Measurements from ENCODE around the gene HOXA7.

The HOXA7 gene

DNA sequence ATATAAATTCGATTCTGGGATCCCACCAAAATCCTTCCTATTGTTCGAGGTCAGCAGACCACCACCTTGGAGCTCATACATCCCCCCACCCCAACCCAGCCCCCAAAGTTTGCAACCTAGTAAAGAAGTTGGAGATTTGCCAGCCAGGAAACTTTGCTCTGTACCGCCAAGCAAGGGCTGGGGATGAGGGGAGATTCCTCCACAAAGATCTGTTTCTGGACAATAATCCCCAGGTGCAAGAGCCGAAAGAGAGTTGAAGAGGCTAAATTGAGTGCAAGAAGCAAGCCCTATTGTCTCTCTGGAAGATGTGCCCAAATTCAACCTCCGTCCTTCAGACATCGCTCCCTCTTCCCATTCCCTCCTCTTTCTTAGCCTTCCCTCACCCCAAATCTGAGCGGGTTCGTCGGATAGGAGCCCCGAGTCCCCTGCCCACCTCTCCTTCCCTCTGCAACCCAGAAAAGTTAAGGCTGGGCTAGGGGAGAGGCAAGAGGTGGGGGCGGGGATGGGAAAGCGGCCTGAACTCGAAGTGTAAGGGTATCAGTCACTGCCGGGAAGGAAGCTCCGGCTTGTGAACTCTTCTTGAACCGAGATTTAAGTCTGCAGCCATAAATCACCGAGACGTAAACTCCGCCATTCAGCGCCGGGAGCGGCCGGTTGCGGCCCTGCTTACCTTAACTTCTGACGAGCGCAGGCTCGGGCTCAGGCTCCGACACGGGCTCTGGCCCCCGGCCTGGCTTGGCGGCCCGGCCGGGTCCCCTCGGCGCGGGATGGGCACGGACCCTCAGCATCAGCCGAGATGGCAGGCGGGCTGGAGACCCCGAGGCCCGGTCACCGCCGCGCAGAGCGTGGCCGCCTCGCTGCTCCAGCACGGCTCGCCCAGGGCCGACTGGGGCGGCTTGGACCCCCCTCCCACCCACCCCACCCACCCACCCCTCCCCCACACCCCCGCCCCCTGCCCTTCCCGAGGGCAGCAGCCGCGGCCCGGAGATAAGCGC lies 43.2 kb downstream of the HOXA7 start:
- H3K4me3 ChIP-seq (ENCODE audit: low read depth in 1 of 5, low read length in 5 of 5): peak overlapping the region; percentile 38 to 67 (median 46)
- no peaks in the 10 kb centered on the region for H3K9me3 ChIP-seq (ENCODE audit: control insufficient read depth in 5 of 5, low read length in 5 of 5)
- peaks cover 0 to 6% (median 3%) of the 10 kb centered on the region in 5 donors for H3K36me3 ChIP-seq (ENCODE audit: control insufficient read depth in 5 of 5, insufficient read depth in 5 of 5, low read length in 5 of 5)
- H3K27me3 ChIP-seq (ENCODE audit: control insufficient read depth in 5 of 5, insufficient read depth in 4 of 5, low read length in 5 of 5): no peaks in the 10 kb centered on the region
- H3K4me1 ChIP-seq (ENCODE audit: control insufficient read depth in 5 of 5, insufficient read depth in 5 of 5, low read length in 5 of 5): peaks cover 16 to 90% (median 79%) of the 10 kb centered on the region in 5 donors
- peak overlapping the region; percentile 94 for H3K27ac ChIP-seq (ENCODE audit: low read depth, low read length)
- H3K9ac ChIP-seq (ENCODE audit: low read length in 5 of 5): peak overlapping the region in 3 of 5 donors; percentile 14 to 74 (median 46)

DNA sequence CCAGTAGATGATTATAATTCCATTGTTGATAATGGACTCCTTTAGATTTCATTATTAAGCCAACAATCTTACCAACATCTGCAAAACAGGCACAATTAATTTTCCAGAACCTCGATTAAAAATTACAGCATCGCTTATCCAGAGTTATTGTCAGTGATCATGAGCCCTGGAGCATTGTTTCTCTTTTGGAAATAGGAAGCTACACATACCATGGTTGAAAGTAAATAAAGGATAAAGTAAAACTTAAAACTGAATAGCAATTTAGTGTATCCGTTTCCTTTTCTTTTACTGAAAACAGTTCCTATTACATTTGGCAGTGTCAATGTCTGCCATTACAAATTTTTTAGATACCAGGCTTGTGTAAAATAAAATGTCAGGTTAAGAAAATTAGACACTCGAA lies 44.1 kb downstream of the HOXA7 start:
- H3K4me1 ChIP-seq (ENCODE audit: control insufficient read depth in 5 of 5, insufficient read depth in 5 of 5, low read length in 5 of 5): peaks cover 16 to 88% (median 82%) of the 10 kb centered on the region in 5 donors
- H3K9me3 ChIP-seq (ENCODE audit: control insufficient read depth in 5 of 5, low read length in 5 of 5): no peaks in the 10 kb centered on the region
- peak overlapping the region; percentile 94 for H3K27ac ChIP-seq (ENCODE audit: low read depth, low read length)
- H3K36me3 ChIP-seq (ENCODE audit: control insufficient read depth in 5 of 5, insufficient read depth in 5 of 5, low read length in 5 of 5): peaks cover 0 to 6% (median 3%) of the 10 kb centered on the region in 5 donors
- peak overlapping the region in 1 of 5 donors; percentile 67 for H3K4me3 ChIP-seq (ENCODE audit: low read depth in 1 of 5, low read length in 5 of 5)
- H3K27me3 ChIP-seq (ENCODE audit: control insufficient read depth in 5 of 5, insufficient read depth in 4 of 5, low read length in 5 of 5): no peaks in the 10 kb centered on the region
- H3K9ac ChIP-seq (ENCODE audit: low read length in 5 of 5): no peak overlapping the region

DNA sequence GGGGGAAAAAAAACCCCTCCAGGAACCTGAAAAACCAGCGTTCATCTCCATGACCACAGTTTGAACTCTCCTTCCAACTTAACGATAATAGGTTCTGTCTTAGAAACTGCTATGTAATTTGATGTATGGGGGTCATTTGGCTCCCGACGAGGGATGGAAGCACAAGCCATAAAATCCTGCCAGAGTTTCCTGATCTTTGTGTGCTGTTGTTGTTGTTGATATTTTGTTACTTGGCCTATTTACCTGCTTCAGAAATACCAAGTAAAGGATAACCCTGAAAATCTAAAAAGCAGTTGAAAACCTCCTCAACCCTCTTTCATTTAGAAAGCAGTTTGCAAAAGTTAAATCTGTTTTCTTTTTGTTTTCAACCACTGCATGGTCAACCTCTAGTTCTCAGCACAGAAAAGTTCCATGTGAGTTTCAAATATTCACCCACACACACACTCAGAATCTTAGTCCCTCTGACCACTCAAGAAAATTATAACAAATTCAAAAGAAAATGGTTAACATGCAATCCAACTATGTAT lies 44.7 kb downstream of the HOXA7 start:
- H3K27ac ChIP-seq (ENCODE audit: low read depth, low read length): peak overlapping the region; percentile 94
- peak overlapping the region in 2 of 5 donors; percentile 25 to 67 for H3K4me3 ChIP-seq (ENCODE audit: low read depth in 1 of 5, low read length in 5 of 5)
- H3K9ac ChIP-seq (ENCODE audit: low read length in 5 of 5): peak overlapping the region in 3 of 5 donors; percentile 29 to 81 (median 59)
- no peaks in the 10 kb centered on the region for H3K9me3 ChIP-seq (ENCODE audit: control insufficient read depth in 5 of 5, low read length in 5 of 5)
- no peaks in the 10 kb centered on the region for H3K27me3 ChIP-seq (ENCODE audit: control insufficient read depth in 5 of 5, insufficient read depth in 4 of 5, low read length in 5 of 5)
- peaks cover 16 to 88% (median 80%) of the 10 kb centered on the region in 5 donors for H3K4me1 ChIP-seq (ENCODE audit: control insufficient read depth in 5 of 5, insufficient read depth in 5 of 5, low read length in 5 of 5)
- peaks cover 0 to 6% (median 3%) of the 10 kb centered on the region in 5 donors for H3K36me3 ChIP-seq (ENCODE audit: control insufficient read depth in 5 of 5, insufficient read depth in 5 of 5, low read length in 5 of 5)

DNA sequence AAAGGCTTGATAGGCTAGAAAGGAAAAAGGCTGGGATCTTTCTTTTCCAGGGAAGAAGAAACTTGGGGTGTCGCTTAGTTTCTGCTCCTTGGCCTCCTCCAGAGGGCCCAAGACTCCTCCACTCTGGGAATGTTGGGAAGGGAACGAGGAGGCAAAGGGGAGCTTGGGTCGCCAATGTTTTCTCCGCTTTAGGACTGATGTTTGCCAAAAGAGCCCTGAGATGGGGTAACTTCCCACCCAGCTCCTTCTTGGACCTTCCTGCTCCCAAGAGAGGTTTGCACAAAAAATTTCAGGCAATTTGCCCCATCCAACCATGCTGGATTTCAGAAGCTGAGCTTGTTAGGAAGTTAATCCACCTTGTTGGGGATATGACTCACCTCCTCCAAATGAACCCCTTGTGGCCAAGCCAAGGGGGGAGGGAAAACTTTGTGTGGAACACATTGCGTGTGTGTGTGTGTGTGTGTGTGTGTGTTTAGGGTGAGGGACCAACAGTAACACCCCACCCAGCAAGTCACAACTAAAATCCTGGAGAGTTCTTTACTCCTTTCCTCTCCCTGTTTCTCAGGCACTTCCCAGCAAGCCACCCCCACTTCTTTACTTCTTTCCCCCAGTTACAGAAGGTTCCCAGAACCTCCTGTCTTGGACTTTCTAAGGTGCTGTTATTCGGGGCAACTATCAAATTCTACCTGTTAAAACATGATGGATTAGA lies 45.3 kb downstream of the HOXA7 start:
- Histone ChIP-seq H3K9ac (ENCODE audit: low read length in 5 of 5) (peak overlapping the region; percentile 20 to 81 (median 30)), H3K27ac (ENCODE audit: low read depth, low read length) (peak overlapping the region; percentile 94)

DNA sequence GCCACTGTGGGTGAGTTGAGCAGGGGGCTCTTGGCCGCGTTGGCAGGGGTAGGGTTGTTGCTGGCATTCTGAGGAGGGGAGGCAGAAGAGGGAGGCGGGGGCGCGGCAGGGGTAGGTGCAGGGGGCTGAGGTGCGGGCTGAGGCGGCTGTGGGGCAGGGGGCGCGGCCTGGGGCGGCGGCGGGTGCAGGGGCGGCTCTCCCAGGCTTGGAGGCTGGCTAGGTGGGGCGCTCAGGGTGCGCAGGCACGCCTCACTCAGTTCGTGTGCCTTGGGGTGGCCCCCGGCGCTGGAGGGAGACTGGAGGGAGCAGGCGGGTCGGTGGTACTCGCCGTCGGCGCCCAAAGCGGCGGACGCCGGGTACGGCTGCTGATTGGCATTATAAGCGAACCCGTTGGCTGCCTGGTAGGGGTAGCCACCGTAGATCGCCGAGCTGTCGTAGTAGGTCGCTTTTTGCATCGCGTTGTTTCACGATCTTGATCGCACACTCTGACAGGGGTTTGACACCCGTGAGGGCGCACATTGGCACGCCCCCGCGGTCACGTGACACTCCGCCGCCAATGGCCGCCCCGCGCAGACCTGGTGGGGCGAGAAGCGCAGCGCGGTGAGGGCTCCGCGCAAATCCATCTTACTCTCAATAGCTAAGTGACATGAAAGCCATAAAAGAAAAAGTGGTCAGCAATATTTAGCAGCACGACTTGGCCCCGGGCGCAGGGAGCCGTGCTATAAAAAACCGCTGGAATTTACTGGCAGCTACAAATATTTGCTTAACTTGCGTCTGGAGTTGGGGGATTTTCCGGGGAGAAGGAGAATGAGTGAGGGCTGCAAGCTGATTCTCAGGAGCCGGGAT lies 46.1 kb downstream of the HOXA7 start:
- H3K36me3 ChIP-seq (ENCODE audit: control insufficient read depth in 5 of 5, insufficient read depth in 5 of 5, low read length in 5 of 5): peaks cover 0 to 6% (median 3%) of the 10 kb centered on the region in 5 donors
- H3K9me3 ChIP-seq (ENCODE audit: control insufficient read depth in 5 of 5, low read length in 5 of 5): no peaks in the 10 kb centered on the region
- peaks cover 16 to 88% (median 85%) of the 10 kb centered on the region in 5 donors for H3K4me1 ChIP-seq (ENCODE audit: control insufficient read depth in 5 of 5, insufficient read depth in 5 of 5, low read length in 5 of 5)
- H3K9ac ChIP-seq (ENCODE audit: low read length in 5 of 5): peak overlapping the region in 3 of 5 donors; percentile 29 to 59 (median 49)
- peak overlapping the region in 3 of 5 donors; percentile 21 to 41 (median 39) for H3K4me3 ChIP-seq (ENCODE audit: low read depth in 1 of 5, low read length in 5 of 5)
- no peaks in the 10 kb centered on the region for H3K27me3 ChIP-seq (ENCODE audit: control insufficient read depth in 5 of 5, insufficient read depth in 4 of 5, low read length in 5 of 5)
- H3K27ac ChIP-seq (ENCODE audit: low read depth, low read length): peak overlapping the region; percentile 94

More for the DNA sequence above, 45.3 kb downstream of the HOXA7 start:
- H3K36me3 ChIP-seq (ENCODE audit: control insufficient read depth in 5 of 5, insufficient read depth in 5 of 5, low read length in 5 of 5): peaks cover 0 to 6% (median 3%) of the 10 kb centered on the region in 5 donors
- no peaks in the 10 kb centered on the region for H3K9me3 ChIP-seq (ENCODE audit: control insufficient read depth in 5 of 5, low read length in 5 of 5)
- H3K4me1 ChIP-seq (ENCODE audit: control insufficient read depth in 5 of 5, insufficient read depth in 5 of 5, low read length in 5 of 5): peaks cover 16 to 89% (median 84%) of the 10 kb centered on the region in 5 donors
- H3K4me3 ChIP-seq (ENCODE audit: low read depth in 1 of 5, low read length in 5 of 5): peak overlapping the region in 4 of 5 donors; percentile 21 to 41 (median 24)
- H3K27me3 ChIP-seq (ENCODE audit: control insufficient read depth in 5 of 5, insufficient read depth in 4 of 5, low read length in 5 of 5): no peaks in the 10 kb centered on the region

DNA sequence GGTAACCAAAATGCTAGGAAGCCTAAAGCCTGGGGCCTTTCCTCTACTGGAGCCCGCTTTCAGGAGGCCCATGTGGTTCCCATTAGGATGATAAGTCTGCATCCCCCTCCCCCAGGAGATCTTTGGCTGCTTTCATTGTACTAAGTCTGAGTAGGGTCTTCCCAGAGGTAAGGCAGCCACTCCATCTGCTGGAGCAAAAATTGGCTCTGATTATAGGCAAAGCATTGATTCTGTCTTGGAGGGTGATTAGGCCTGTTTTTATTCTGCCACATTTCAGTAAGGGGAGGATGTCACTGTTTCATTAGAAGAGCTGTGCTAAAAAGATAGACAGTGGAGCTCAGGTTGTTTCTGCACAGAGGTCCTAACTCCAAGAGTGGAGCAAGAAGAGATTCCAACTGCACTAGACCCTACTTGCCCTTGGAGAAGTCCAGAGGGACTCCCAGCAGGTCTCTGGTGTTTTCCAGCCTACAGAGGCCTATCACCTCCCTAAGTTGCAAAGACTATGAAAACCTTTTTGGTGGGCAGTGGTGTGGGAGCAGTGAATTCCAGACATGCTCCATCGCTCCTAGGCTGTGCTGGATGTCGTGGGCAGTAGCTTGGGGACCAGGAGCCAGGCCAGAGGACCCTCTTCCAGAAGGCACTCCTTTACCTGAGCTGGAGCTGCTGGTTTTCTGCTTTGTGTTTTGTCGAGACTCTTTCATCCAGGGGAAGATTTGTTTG lies 46.8 kb downstream of the HOXA7 start:
- Histone ChIP-seq H3K9me3 (ENCODE audit: control insufficient read depth in 5 of 5, low read length in 5 of 5) (no peaks in the 10 kb centered on the region), H3K4me3 (ENCODE audit: low read depth in 1 of 5, low read length in 5 of 5) (no peak overlapping the region), H3K27ac (ENCODE audit: low read depth, low read length) (peak overlapping the region; percentile 94), H3K27me3 (ENCODE audit: control insufficient read depth in 5 of 5, insufficient read depth in 4 of 5, low read length in 5 of 5) (no peaks in the 10 kb centered on the region), H3K36me3 (ENCODE audit: control insufficient read depth in 5 of 5, insufficient read depth in 5 of 5, low read length in 5 of 5) (peaks cover 0 to 6% (median 3%) of the 10 kb centered on the region in 5 donors), H3K9ac (ENCODE audit: low read length in 5 of 5) (peak overlapping the region in 2 of 5 donors; percentile 16 to 35), H3K4me1 (ENCODE audit: control insufficient read depth in 5 of 5, insufficient read depth in 5 of 5, low read length in 5 of 5) (peaks cover 16 to 84% (median 81%) of the 10 kb centered on the region in 5 donors)

DNA sequence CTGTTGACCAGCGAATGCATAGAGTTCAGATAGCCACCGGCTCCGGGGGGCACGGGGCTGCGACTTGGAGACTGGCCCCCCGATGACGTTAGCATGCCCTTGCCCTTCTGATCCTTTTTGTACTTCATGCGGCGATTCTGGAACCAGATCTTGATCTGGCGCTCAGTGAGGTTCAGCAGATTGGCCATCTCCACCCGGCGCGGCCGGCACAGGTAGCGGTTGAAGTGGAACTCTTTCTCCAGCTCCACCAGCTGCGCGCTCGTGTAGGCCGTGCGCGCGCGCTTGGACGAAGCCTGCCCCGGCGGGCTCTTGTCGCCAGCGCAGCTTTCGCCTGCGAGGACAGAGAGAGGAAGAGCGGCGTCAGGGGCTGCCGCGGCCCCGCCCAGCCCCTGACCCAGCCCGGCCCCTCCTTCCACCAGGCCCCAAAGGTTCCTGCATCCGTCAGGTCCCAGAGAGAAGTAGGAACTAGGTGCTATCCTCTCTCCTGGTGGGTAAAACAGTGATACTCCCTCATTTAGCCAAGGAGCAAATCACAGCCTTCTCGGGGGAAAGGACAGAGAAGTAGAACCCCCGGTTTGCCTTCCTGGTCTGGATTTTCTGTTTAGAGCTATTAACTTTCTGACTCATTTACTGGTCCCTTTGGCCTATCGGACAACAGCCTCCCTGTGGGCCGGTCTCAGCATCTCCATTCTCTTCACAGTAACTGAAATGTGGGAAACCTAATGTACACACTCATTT lies 47.9 kb downstream of the HOXA7 start:
- peaks cover 14 to 87% (median 82%) of the 10 kb centered on the region in 5 donors for H3K4me1 ChIP-seq (ENCODE audit: control insufficient read depth in 5 of 5, insufficient read depth in 5 of 5, low read length in 5 of 5)
- peak overlapping the region; percentile 92 for H3K27ac ChIP-seq (ENCODE audit: low read depth, low read length)
- no peaks in the 10 kb centered on the region for H3K27me3 ChIP-seq (ENCODE audit: control insufficient read depth in 5 of 5, insufficient read depth in 4 of 5, low read length in 5 of 5)
- H3K36me3 ChIP-seq (ENCODE audit: control insufficient read depth in 5 of 5, insufficient read depth in 5 of 5, low read length in 5 of 5): peaks cover 0 to 6% (median 3%) of the 10 kb centered on the region in 5 donors
- H3K9me3 ChIP-seq (ENCODE audit: control insufficient read depth in 5 of 5, low read length in 5 of 5): no peaks in the 10 kb centered on the region
- peak overlapping the region in 3 of 5 donors; percentile 47 to 55 (median 50) for H3K4me3 ChIP-seq (ENCODE audit: low read depth in 1 of 5, low read length in 5 of 5)
- peak overlapping the region in 3 of 5 donors; percentile 21 to 56 (median 35) for H3K9ac ChIP-seq (ENCODE audit: low read length in 5 of 5)

Data from subcutaneous abdominal adipose tissue (tissue), 5 donors.